Measurements from ENCODE around the gene PAX2. TPM values are rescaled to one million over a fixed set of nuclear protein-coding genes. Genes with fewer than 3 reads are reported as not detected.

PAX2 gene
- total RNA-seq, 1 experiment from 2014 or later: not detected

DNA sequence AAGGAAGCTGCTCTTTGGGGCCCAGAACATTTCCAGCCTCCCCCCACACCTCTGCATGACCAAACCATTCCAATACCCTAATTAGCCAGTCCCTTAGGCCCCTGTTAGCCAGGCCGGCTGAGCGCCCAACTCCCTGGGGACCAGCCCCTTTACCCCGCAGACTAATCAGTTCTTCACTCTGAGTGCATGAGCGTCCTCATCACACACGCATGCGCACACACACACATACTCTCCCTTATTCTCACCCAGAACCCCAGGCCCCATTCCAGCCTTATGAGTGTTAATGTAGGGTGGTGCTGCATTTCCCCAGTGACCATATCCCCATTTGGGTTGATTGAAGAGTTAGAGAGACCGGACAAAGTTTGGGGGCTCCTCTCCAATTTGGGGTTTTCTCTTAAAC, 90.4 kb downstream of the PAX2 start:
- DNase-seq: no peak
- Histone ChIP-seq H4K20me1 (ENCODE audit: insufficient read depth) (no peaks in the 10 kb centered on the region), H3F3A (ENCODE audit: insufficient read depth, low read depth) (no peaks in the 10 kb centered on the region), H2AFZ (no peak overlapping the region), H3K36me3 (ENCODE audit: low read depth) (no peaks in the 10 kb centered on the region), H3K27ac (no peak overlapping the region), H3K9me3 (ENCODE audit: insufficient read depth, low read depth) (no peaks in the 10 kb centered on the region), H3K27me3 (ENCODE audit: insufficient read depth, low read depth) (peaks cover 13% of the 10 kb centered on the region), H3K4me2 (no peak overlapping the region), H3K9me2 (ENCODE audit: insufficient read depth) (no peaks in the 10 kb centered on the region), H3K4me1 (replicated peaks; ENCODE audit: insufficient read depth) (no peaks in the 10 kb centered on the region), H3K79me2 (ENCODE audit: low read depth) (no peaks in the 10 kb centered on the region), H3K4me3 (no peak overlapping the region)
- BruUV-seq (replicated peaks): no TSS peak
- CTCF ChIA-PET: no interaction called here
- POLR2A ChIA-PET (ENCODE audit: unreplicated experiment): no interaction called here
- intact Hi-C loops (cut with micrococcal nuclease; ENCODE audit: unreplicated experiment): no loop called here
- TF ChIP-seq, protein P1, sequence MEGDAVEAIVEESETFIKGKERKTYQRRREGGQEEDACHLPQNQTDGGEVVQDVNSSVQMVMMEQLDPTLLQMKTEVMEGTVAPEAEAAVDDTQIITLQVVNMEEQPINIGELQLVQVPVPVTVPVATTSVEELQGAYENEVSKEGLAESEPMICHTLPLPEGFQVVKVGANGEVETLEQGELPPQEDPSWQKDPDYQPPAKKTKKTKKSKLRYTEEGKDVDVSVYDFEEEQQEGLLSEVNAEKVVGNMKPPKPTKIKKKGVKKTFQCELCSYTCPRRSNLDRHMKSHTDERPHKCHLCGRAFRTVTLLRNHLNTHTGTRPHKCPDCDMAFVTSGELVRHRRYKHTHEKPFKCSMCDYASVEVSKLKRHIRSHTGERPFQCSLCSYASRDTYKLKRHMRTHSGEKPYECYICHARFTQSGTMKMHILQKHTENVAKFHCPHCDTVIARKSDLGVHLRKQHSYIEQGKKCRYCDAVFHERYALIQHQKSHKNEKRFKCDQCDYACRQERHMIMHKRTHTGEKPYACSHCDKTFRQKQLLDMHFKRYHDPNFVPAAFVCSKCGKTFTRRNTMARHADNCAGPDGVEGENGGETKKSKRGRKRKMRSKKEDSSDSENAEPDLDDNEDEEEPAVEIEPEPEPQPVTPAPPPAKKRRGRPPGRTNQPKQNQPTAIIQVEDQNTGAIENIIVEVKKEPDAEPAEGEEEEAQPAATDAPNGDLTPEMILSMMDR (conservative IDR thresholded peaks at IDR 0.05): no peak
- no peak for TF ChIP-seq EZH2 (IDR thresholded peaks at IDR 0.05; ENCODE audit: low read depth)

GRCh38 chr10:100836891-100837290, 91.5 kb downstream of the PAX2 start:
- no peak overlapping the region for H2AFZ ChIP-seq
- H3K4me2 ChIP-seq: no peak overlapping the region
- CTCF ChIA-PET: no interaction called here
- H3K27ac ChIP-seq: no peak overlapping the region
- no peaks in the 10 kb centered on the region for H3F3A ChIP-seq (ENCODE audit: insufficient read depth, low read depth)
- H3K4me3 ChIP-seq: no peak overlapping the region
- no peaks in the 10 kb centered on the region for H3K9me3 ChIP-seq (ENCODE audit: insufficient read depth, low read depth)
- no peaks in the 10 kb centered on the region for H3K79me2 ChIP-seq (ENCODE audit: low read depth)
- BruUV-seq (replicated peaks): no TSS peak
- no peaks in the 10 kb centered on the region for H3K36me3 ChIP-seq (ENCODE audit: low read depth)
- intact Hi-C loops (cut with micrococcal nuclease; ENCODE audit: unreplicated experiment): no loop called here
- no peaks in the 10 kb centered on the region for H3K9me2 ChIP-seq (ENCODE audit: insufficient read depth)
- H4K20me1 ChIP-seq (ENCODE audit: insufficient read depth): no peaks in the 10 kb centered on the region
- H3K27me3 ChIP-seq (ENCODE audit: insufficient read depth, low read depth): peaks cover 13% of the 10 kb centered on the region
- H3K4me1 ChIP-seq (replicated peaks; ENCODE audit: insufficient read depth): no peaks in the 10 kb centered on the region
- TF ChIP-seq EZH2 (IDR thresholded peaks at IDR 0.05; ENCODE audit: low read depth): no peak
- TF ChIP-seq, protein P1 (conservative IDR thresholded peaks at IDR 0.05): no peak
- POLR2A ChIA-PET (ENCODE audit: unreplicated experiment): no interaction called here
- DNase-seq: no peak

GRCh38 chr10:100837300-100837699, 91.9 kb downstream of the PAX2 start:
- H3F3A ChIP-seq (ENCODE audit: insufficient read depth, low read depth): no peaks in the 10 kb centered on the region
- ChIA-PET POLR2A (ENCODE audit: unreplicated experiment) (no interaction called here), CTCF (no interaction called here)
- no peak overlapping the region for H2AFZ ChIP-seq
- no peak overlapping the region for H3K27ac ChIP-seq
- no peak overlapping the region for H3K4me2 ChIP-seq
- H3K4me3 ChIP-seq: no peak overlapping the region
- no peaks in the 10 kb centered on the region for H3K79me2 ChIP-seq (ENCODE audit: low read depth)
- no peak for DNase-seq
- H3K9me3 ChIP-seq (ENCODE audit: insufficient read depth, low read depth): no peaks in the 10 kb centered on the region
- intact Hi-C loops (cut with micrococcal nuclease; ENCODE audit: unreplicated experiment): no loop called here
- H3K27me3 ChIP-seq (ENCODE audit: insufficient read depth, low read depth): peaks cover 14% of the 10 kb centered on the region
- no peaks in the 10 kb centered on the region for H3K9me2 ChIP-seq (ENCODE audit: insufficient read depth)
- H3K4me1 ChIP-seq (replicated peaks; ENCODE audit: insufficient read depth): no peaks in the 10 kb centered on the region
- H3K36me3 ChIP-seq (ENCODE audit: low read depth): no peaks in the 10 kb centered on the region
- H4K20me1 ChIP-seq (ENCODE audit: insufficient read depth): no peaks in the 10 kb centered on the region
- TF ChIP-seq, protein P1 (conservative IDR thresholded peaks at IDR 0.05): no peak
- no peak for TF ChIP-seq EZH2 (IDR thresholded peaks at IDR 0.05; ENCODE audit: low read depth)
- no TSS peak for BruUV-seq (replicated peaks)

Data from PC-9 (cell line).